ENCODE measurements around the gene LONP1.
A peak's percentile ranks its signal among the peaks of the same experiment; 100 is the strongest.
"Not testable (repeated sequence)": the region's sequence is repeated elsewhere in the genome, so short reads cannot be mapped to it uniquely, and the experiment has no call there.

Gene LONP1

GRCh38 chr19:5693195-5694166, 26.5 kb downstream of the LONP1 start:
- no peak for DNase-seq

- no peak for DNase-seq
Measured at GRCh38 chr19:5692723-5693194, 27.2 kb downstream of the LONP1 start.

- DNase-seq: no peak
Measured at GRCh38 chr19:5691822-5692722, 27.9 kb downstream of the LONP1 start.

GRCh38 chr19:5690955-5691821, 28.8 kb downstream of the LONP1 start:
- DNase-seq: peak; percentile 20

GRCh38 chr19:5690125-5690954, 29.6 kb downstream of the LONP1 start, which contains the start of gene RPL36:
TSS of gene RPL36 (plus strand) at chr19:5690295. CDS start at chr19:5690508, 213 bp downstream.
- peak; percentile 97 for DNase-seq

- not testable (repeated sequence) for DNase-seq
Measured at GRCh38 chr19:5688262-5688881, 31.6 kb downstream of the LONP1 start.

- no peak for DNase-seq
Measured at GRCh38 chr19:5687360-5688198, 32.4 kb downstream of the LONP1 start.

GRCh38 chr19:5686647-5687359, 33.1 kb downstream of the LONP1 start:
- DNase-seq: peak; percentile 83

- no peak for DNase-seq
Measured at GRCh38 chr19:5686326-5686646, 33.7 kb downstream of the LONP1 start.

GRCh38 chr19:5684694-5685430, 35.1 kb downstream of the LONP1 start:
- no peak for DNase-seq

- DNase-seq: no peak
Measured at GRCh38 chr19:5683177-5683886, 36.6 kb downstream of the LONP1 start.

- no peak for DNase-seq
Measured at GRCh38 chr19:5682107-5682482, 37.9 kb downstream of the LONP1 start.

GRCh38 chr19:5681391-5682106, 38.4 kb downstream of the LONP1 start:
- DNase-seq: no peak

- DNase-seq: peak; percentile 99
Measured at GRCh38 chr19:5680437-5681368, 39.2 kb downstream of the LONP1 start, which contains the start of the genes HSD11B1L and MICOS13. TSS of gene HSD11B1L (plus strand) at chr19:5681027. CDS start at chr19:5684833, 3,806 bp downstream. TSS of gene MICOS13 (minus strand) at chr19:5680516. CDS start at chr19:5680486, 30 bp downstream.

GRCh38 chr19:5680084-5680436, 39.9 kb downstream of the LONP1 start:
- no peak for DNase-seq

All from central memory CD4-positive, alpha-beta T cell (primary cell).